Ishikawa (cell line): ENCODE data around the gene FXYD5.

Experiments used
- CEBPB ChIP-seq: IDR thresholded peaks from 2 replicates; pipeline ENCODE4 v1.6.1; 2012
- CREB1 ChIP-seq: IDR thresholded peaks from 2 replicates; pipeline ENCODE4 v1.6.1; 2012; ENCODE audit warnings: low read depth
- EGR1 ChIP-seq: IDR thresholded peaks from 2 replicates; pipeline ENCODE4 v1.6.1; 2012
- EP300 ChIP-seq: IDR thresholded peaks from 2 replicates; pipeline ENCODE4 v1.6.1; 2012; ENCODE audit warnings: borderline replicate concordance
- FOXM1 ChIP-seq: IDR thresholded peaks from 2 replicates; pipeline ENCODE4 v1.6.1; 2012; ENCODE audit warnings: low read depth, borderline replicate concordance
- NFIC ChIP-seq: IDR thresholded peaks from 2 replicates; pipeline ENCODE4 v1.6.1; 2012
- RAD21 ChIP-seq: IDR thresholded peaks from 2 replicates; pipeline ENCODE4 v1.6.1; 2012; ENCODE audit warnings: low read depth
- REST ChIP-seq: IDR thresholded peaks from 2 replicates; pipeline ENCODE4 v1.6.1; 2012; ENCODE audit warnings: low read depth, mild to moderate bottlenecking
- TAF1 ChIP-seq: IDR thresholded peaks from 2 replicates; pipeline ENCODE4 v1.6.1; 2012; ENCODE audit warnings: low read depth, mild to moderate bottlenecking
- TCF12 ChIP-seq: IDR thresholded peaks from 2 replicates; pipeline ENCODE4 v1.6.1; 2012; ENCODE audit warnings: low read depth
- TEAD4 ChIP-seq: IDR thresholded peaks from 2 replicates; pipeline ENCODE4 v1.6.1; 2012
- USF1 ChIP-seq: IDR thresholded peaks from 2 replicates; pipeline ENCODE4 v1.6.1; 2012
- YY1 ChIP-seq: IDR thresholded peaks from 2 replicates; pipeline ENCODE4 v1.6.1; 2012; ENCODE audit warnings: low read depth
- ZBTB7A ChIP-seq: IDR thresholded peaks from 2 replicates; pipeline ENCODE4 v1.6.1; 2012; ENCODE audit warnings: low read depth
- TF ChIP-seq, protein P1 (sequence below): IDR thresholded peaks from 2 replicates; pipeline ENCODE4 v1.6.1; 2012

FXYD5 gene

GRCh38 chr19:35159606-35160005 lies 5.1 kb downstream of the FXYD5 start:
- TF ChIP-seq ZBTB7A (no peak), RAD21 (no peak), YY1 (no peak), USF1 (no peak), CEBPB (no peak), TEAD4 (no peak), EP300 (no peak), FOXM1 (no peak), CREB1 (no peak), REST (no peak), NFIC (no peak), TCF12 (no peak), TAF1 (no peak), EGR1 (no peak)
- TF ChIP-seq, protein P1, sequence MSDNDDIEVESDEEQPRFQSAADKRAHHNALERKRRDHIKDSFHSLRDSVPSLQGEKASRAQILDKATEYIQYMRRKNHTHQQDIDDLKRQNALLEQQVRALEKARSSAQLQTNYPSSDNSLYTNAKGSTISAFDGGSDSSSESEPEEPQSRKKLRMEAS, result no peak

- TF ChIP-seq YY1 (no peak), CEBPB (no peak), REST (no peak), FOXM1 (no peak), TAF1 (no peak), TEAD4 (no peak), ZBTB7A (no peak), EP300 (no peak), EGR1 (no peak), RAD21 (no peak)
Observed at GRCh38 chr19:35160629-35161433, 6.3 kb downstream of the FXYD5 start.

- TF ChIP-seq CREB1 (no peak), USF1 (peak; percentile 67)
Observed at GRCh38 chr19:35161434-35161743, 6.9 kb downstream of the FXYD5 start.

GRCh38 chr19:35162471-35163326 lies 8.2 kb downstream of the FXYD5 start:
- TF ChIP-seq TEAD4 (peak; percentile 76), TCF12 (no peak), EP300 (peak; percentile 27; the same call in 1 of the 2 replicates)

DNA sequence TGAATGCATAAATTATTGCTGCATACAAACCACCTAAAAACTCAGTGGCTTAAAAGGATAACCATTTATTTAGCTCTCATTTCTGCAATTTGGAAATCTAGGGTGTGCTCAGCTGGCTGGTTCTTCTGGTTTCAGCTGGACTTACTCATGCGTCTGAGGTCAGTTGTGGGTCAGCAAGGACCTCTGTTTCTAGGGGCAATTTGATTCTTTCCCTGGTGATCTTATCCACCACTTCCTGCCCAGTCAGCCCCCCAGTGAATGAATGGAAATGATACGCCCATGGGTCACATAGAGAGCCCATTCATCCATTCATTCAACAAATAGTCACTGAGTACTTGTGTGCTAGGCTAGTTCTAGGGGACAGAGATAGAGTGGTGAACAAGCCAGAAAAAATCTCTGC lies 9.9 kb downstream of the FXYD5 start:
- TF ChIP-seq CREB1 (no peak), EP300 (no peak), REST (no peak), FOXM1 (no peak)
- TF ChIP-seq, protein P1, result no peak
